A549 (cell line): Measurements from ENCODE around the gene PPP6R3. TPM values are rescaled to one million over a fixed set of nuclear protein-coding genes. Genes with fewer than 3 reads are reported as not detected.

Experiments
- ATAC-seq, 2 experiments: fragments of 200-7000 bp in 1 of 2; fragments of >200 bp in 1 of 2; cut with Nextera tagmentation in 1 of 2; cut with Tn5 transposase in 1 of 2; 3 replicates each; pipeline versions ENCODE4 v1.8.0 to v1.9.1; 2018 to 2020; ENCODE audit warnings: mild to moderate bottlenecking in 1 of 2, moderate library complexity in 1 of 2
- CTCF ChIA-PET: fragments of 300-600 bp; sonication (Branson Sonifier 250); formaldehyde crosslinking; extraction: SDS; loops from one replicate; lab custom pipeline; 2021; ENCODE audit warnings: antibody characterized with exemption, inconsistent platforms; lab: Yijun Ruan, JAX
- POLR2A ChIA-PET: fragments of 350-600 bp; formaldehyde crosslinking; extraction: SDS; loops from one replicate; lab custom pipeline; 2021; ENCODE audit warnings: antibody characterized with exemption, inconsistent platforms; lab: Yijun Ruan, JAX
- DNase-seq, 2 experiments: peaks; one replicate each; pipeline versions ENCODE4 v3.0.0 to v3.0.0-alpha.2; 2011 to 2016; ENCODE audit warnings: low read depth in 1 of 2, low spot score in 1 of 2
- FAIRE-seq: peaks from 2 replicates; lab custom pipeline; 2011; peaks lifted over from hg19 to GRCh38; lab: Jason Lieb, UNC
- H3K27ac ChIP-seq, 2 experiments: fragments of >200 bp; sonication (Bioruptor Twin); formaldehyde crosslinking; 3 replicates each; pipeline ENCODE4 v1.5.1; 2016 to 2017
- H3K4me1 ChIP-seq: fragments of >200 bp; sonication (Bioruptor Twin); formaldehyde crosslinking; 3 replicates; pipeline ENCODE4 v1.6.1; 2016
- H3K4me2 ChIP-seq: fragments of >200 bp; sonication (Bioruptor Twin); formaldehyde crosslinking; 3 replicates; pipeline ENCODE4 v1.6.1; 2016
- H3K4me3 ChIP-seq: fragments of >200 bp; sonication (Bioruptor Twin); formaldehyde crosslinking; 3 replicates; pipeline ENCODE4 v1.5.1; 2016
- H3K9me3 ChIP-seq: fragments of >200 bp; sonication (Bioruptor Twin); formaldehyde crosslinking; 3 replicates; pipeline ENCODE4 v1.6.1; 2016
- CBX8 ChIP-seq: fragments of 200-600 bp; sonication (generic); IDR thresholded peaks from 2 replicates; pipeline ENCODE4 v1.6.1; 2016
- CEBPB ChIP-seq, 2 experiments: fragments of >200 bp in 1 of 2; sonication (Bioruptor Twin) in 1 of 2; formaldehyde crosslinking in 1 of 2; IDR thresholded peaks; 2 replicates each; pipeline ENCODE4 v1.6.1; 2012 to 2016
- CHD2 ChIP-seq: fragments of 150-350 bp; IDR thresholded peaks from 2 replicates; pipeline ENCODE4 v1.6.1; 2014; ENCODE audit warnings: low read length; ENCODE audit not compliant: partially characterized antibody
- CHD4 ChIP-seq: fragments of 200-600 bp; sonication (generic); IDR thresholded peaks from 2 replicates; pipeline ENCODE4 v1.6.1; 2016; ENCODE audit warnings: antibody characterized with exemption, mild to moderate bottlenecking, borderline replicate concordance
- EHMT2 ChIP-seq: fragments of 200-600 bp; sonication (generic); IDR thresholded peaks from 2 replicates; pipeline ENCODE4 v1.6.1; 2016; ENCODE audit warnings: antibody characterized with exemption, low read depth, mild to moderate bottlenecking, moderate library complexity
- EP300 ChIP-seq, 2 experiments: fragments of >200 bp; sonication (Bioruptor Twin); formaldehyde crosslinking; IDR thresholded peaks; 2 replicates in 1 of 2; 3 replicates in 1 of 2; pipeline ENCODE4 v1.6.1; 2016 to 2017
- FOSB ChIP-seq: fragments of 250-450 bp; sonication (Bioruptor Pico); IDR thresholded peaks from 2 replicates; pipeline ENCODE4 v1.5.0; 2020; ENCODE audit warnings: mild to moderate bottlenecking, moderate library complexity
- FOSL2 ChIP-seq, 2 experiments: fragments of 450-650 bp in 1 of 2; fragments of >200 bp in 1 of 2; sonication (Bioruptor Twin) in 1 of 2; formaldehyde crosslinking; IDR thresholded peaks; 2 replicates each; pipeline versions ENCODE4 v1.5.0 to v1.6.1; 2016 to 2020; ENCODE audit warnings: mild to moderate bottlenecking in 1 of 2, moderate library complexity in 1 of 2
- GATA3 ChIP-seq: IDR thresholded peaks from 2 replicates; pipeline ENCODE4 v1.6.1; 2012; ENCODE audit warnings: borderline replicate concordance
- HDAC2 ChIP-seq: fragments of 200-600 bp; sonication (generic); IDR thresholded peaks from 2 replicates; pipeline ENCODE4 v1.6.1; 2016
- HEYL ChIP-seq: fragments of 250-450 bp; sonication (Bioruptor Pico); IDR thresholded peaks from 2 replicates; pipeline ENCODE4 v1.8.0; 2021; ENCODE audit warnings: mild to moderate bottlenecking, moderate library complexity
- HOXB13 ChIP-seq: fragments of 250-450 bp; sonication (Bioruptor Pico); IDR thresholded peaks from 2 replicates; pipeline ENCODE4 v1.5.0; 2020; ENCODE audit warnings: low read depth, mild to moderate bottlenecking, moderate library complexity
- HOXB5 ChIP-seq: fragments of 250-450 bp; sonication (Bioruptor Pico); IDR thresholded peaks from 2 replicates; pipeline ENCODE4 v1.5.0; 2020; ENCODE audit warnings: mild to moderate bottlenecking, moderate library complexity
- KDM1A ChIP-seq: fragments of 200-600 bp; sonication (generic); IDR thresholded peaks from 2 replicates; pipeline ENCODE4 v1.6.1; 2016; ENCODE audit warnings: low read depth, mild to moderate bottlenecking
- MAFK ChIP-seq: fragments of 450-650 bp; IDR thresholded peaks from 2 replicates; pipeline ENCODE4 v1.6.1; 2014; ENCODE audit not compliant: partially characterized antibody
- MYC ChIP-seq: IDR thresholded peaks from 2 replicates; pipeline ENCODE4 v1.6.1; 2012; ENCODE audit warnings: mild to moderate bottlenecking, inconsistent platforms, low read length, improper control_type of control experiment, borderline replicate concordance
- POLR2A ChIP-seq: IDR thresholded peaks from 2 replicates; pipeline ENCODE4 v1.6.1; 2012; ENCODE audit warnings: mild to moderate bottlenecking, low read length
- POLR2AphosphoS2 ChIP-seq: conservative IDR thresholded peaks from 2 replicates; pipeline ENCODE4 v1.6.1; 2012; ENCODE audit warnings: low read length, improper control_type of control experiment, inconsistent platforms
- RAD21 ChIP-seq, 2 experiments: fragments of >200 bp in 1 of 2; sonication (Bioruptor Twin) in 1 of 2; formaldehyde crosslinking in 1 of 2; IDR thresholded peaks in 1 of 2; conservative IDR thresholded peaks in 1 of 2; 2 replicates in 1 of 2; 3 replicates in 1 of 2; pipeline ENCODE4 v1.6.1; 2012 to 2018; ENCODE audit warnings: inconsistent platforms in 1 of 2
- RARB ChIP-seq: fragments of 250-450 bp; sonication (Bioruptor Pico); IDR thresholded peaks from 2 replicates; pipeline ENCODE4 v1.8.0; 2021; ENCODE audit warnings: mild to moderate bottlenecking, moderate library complexity
- RFX5 ChIP-seq: fragments of 450-650 bp; IDR thresholded peaks from 2 replicates; pipeline ENCODE4 v1.7.1; 2014; ENCODE audit warnings: antibody characterized with exemption, mild to moderate bottlenecking, moderate library complexity
- RNF2 ChIP-seq: fragments of 200-600 bp; sonication (generic); IDR thresholded peaks from 2 replicates; pipeline ENCODE4 v1.6.1; 2016; ENCODE audit warnings: low read depth, mild to moderate bottlenecking, antibody characterized with exemption, moderate library complexity, borderline replicate concordance
- SMC3 ChIP-seq: fragments of >200 bp; sonication (Bioruptor Twin); formaldehyde crosslinking; IDR thresholded peaks from 3 replicates; pipeline ENCODE4 v1.6.1; 2018; ENCODE audit warnings: inconsistent platforms
- SREBF2 ChIP-seq: fragments of 450-650 bp; IDR thresholded peaks from 2 replicates; pipeline ENCODE4 v1.6.1; 2014; ENCODE audit warnings: mild to moderate bottlenecking, moderate library complexity
- TP53 ChIP-seq: fragments of 250-450 bp; sonication (Bioruptor Pico); IDR thresholded peaks from 2 replicates; pipeline ENCODE4 v1.5.0; 2021; ENCODE audit warnings: mild to moderate bottlenecking, moderate library complexity
- ZC3H11A ChIP-seq: fragments of 450-650 bp; IDR thresholded peaks from 2 replicates; pipeline ENCODE4 v1.6.1; 2014; ENCODE audit warnings: antibody characterized with exemption, mild to moderate bottlenecking
- ZFP36 ChIP-seq: fragments of 450-650 bp; IDR thresholded peaks from 2 replicates; pipeline ENCODE4 v1.6.1; 2014; ENCODE audit warnings: borderline replicate concordance; ENCODE audit not compliant: partially characterized antibody
- ZNF302 ChIP-seq: fragments of 250-450 bp; sonication (Bioruptor Pico); IDR thresholded peaks from 2 replicates; pipeline ENCODE4 v1.9.0; 2021; ENCODE audit warnings: inconsistent platforms, mild to moderate bottlenecking, moderate library complexity
- WGBS: methylation state at CpG from one replicate; pipeline ENCODE4 v1.1.6; 2017; ENCODE audit errors: missing lambda C conversion rate; 5-methylcytosine and 5-hydroxymethylcytosine counted together
- polyA plus RNA-seq, 4 experiments: library from polyadenylated mRNA; depleted of rRNA in 3 of 4; stranded (reverse); fragments of >200 nt; fragmentation: RNase III in 1 of 4; extraction: RNeasy Plus Mini Kit Qiagen cat#74134 plus additional on column Dnase treatment in 1 of 4; gene quantifications; 2 replicates in 3 of 4; 3 replicates in 1 of 4; pipeline ENCODE4 v1.2.3, GENCODE V29; 2011 to 2017
- TF ChIP-seq, protein P1 (sequence below): fragments of >200 bp; sonication (Bioruptor Twin); formaldehyde crosslinking; IDR thresholded peaks from 3 replicates; pipeline ENCODE4 v1.5.1; 2016
- TF ChIP-seq, protein P2 (sequence below): fragments of 200-600 bp; sonication (generic); IDR thresholded peaks from 2 replicates; pipeline ENCODE4 v1.6.1; 2016; ENCODE audit warnings: antibody characterized with exemption, mild to moderate bottlenecking, moderate library complexity
- TF ChIP-seq, protein P3 (sequence below): fragments of 450-650 bp; IDR thresholded peaks from 2 replicates; pipeline ENCODE4 v1.6.1; 2014; ENCODE audit warnings: antibody characterized with exemption
- TF ChIP-seq, protein P4 (sequence below): fragments of >200 bp; sonication (Bioruptor Twin); formaldehyde crosslinking; IDR thresholded peaks from 2 replicates; pipeline ENCODE4 v1.6.1; 2016

Gene PPP6R3
- polyA plus RNA-seq, 2 of the 4 experiments (the other 2 are of a cell fraction), result 69.7 to 114 TPM

DNA sequence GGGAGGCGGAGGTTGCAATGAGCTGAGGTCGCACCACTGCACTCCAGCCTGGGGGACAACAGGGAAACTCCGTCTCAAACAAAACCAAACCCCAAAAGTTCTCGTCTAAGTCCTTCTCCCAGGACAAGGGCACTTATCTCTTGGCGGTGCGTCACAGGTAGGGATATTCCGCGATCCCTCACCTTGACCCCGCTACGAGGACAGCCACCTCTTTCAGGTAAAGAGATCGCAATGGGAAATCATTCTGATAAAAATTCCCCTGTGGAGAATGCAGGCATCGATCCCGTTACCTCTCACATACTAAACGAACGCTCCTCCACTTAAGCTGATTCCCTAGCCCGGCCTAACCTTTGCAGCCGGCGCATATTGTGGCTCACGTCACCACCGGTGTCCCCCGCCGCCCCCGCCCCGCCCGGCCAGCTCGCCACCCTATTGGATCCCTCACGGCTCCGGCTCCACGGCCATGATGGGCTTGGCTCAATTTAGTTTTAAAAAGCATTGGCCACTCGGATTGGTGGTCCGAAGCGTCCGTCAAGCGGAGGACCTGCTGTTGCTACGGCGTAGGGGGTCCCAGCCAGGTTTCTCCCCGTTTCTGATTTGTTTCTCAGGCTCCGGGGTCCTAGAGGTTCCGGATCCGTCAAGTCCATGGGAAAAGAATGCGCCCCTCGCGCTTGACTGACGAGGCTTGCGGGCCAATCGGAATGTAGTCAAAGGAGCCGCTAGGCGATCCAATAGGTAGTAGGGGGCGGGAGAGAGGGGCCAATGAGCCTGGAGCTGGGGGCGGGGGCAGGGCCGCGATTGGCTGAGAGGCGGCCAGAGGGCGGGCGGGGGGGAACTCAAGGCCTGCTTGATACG lies 439 bp upstream of the PPP6R3 start:
- ChIA-PET POLR2A (interaction anchor here (0.5 to 1.4 kb wide), 11 partner anchors 10 to 444 kb away, joined by 3 to 9 read pairs (median 4); partner anchors contain the start of genes C11orf24, IGHMBP2 and MRPL21), CTCF (interaction anchor here (1.2 to 1.5 kb wide), 3 partner anchors 11 to 207 kb away, joined by 3 to 5 read pairs (median 3); no protein-coding TSS in a partner anchor)
- Histone ChIP-seq H3K9me3 (no peaks in the 10 kb centered on the region), H3K4me3 (peak overlapping the region; percentile 86), H3K27ac (peak overlapping the region; percentile 93 to 96), H3K4me2 (peak overlapping the region; percentile 61), H3K4me1 (peaks cover 21% of the 10 kb centered on the region)
- 5% methylated on average over 34 of the region's 56 CpGs for WGBS
- FAIRE-seq (no peak), DNase-seq (peak; percentile 98), ATAC-seq (peak; percentile 87 to 91)
- TF ChIP-seq CBX8 (no peak), ZC3H11A (no peak), FOSL2 (IDR thresholded peaks at IDR 0.05) (no peak), FOSL2 (CRISPR knock-in tag; IDR thresholded peaks at IDR 0.05) (peak; percentile 18; the same call in 1 of the 2 replicates), HOXB5 (CRISPR knock-in tag) (no peak; the same call in 1 of the 2 replicates), HEYL (CRISPR knock-in tag) (no peak), GATA3 (peak; percentile 56; the same call in 1 of the 2 replicates), KDM1A (no peak), CHD2 (peak; percentile 1), SMC3 (0 out of 3 replicates have a peak, but pooled peaks have one; percentile 27), EHMT2 (no peak), MYC (no peak), MAFK (no peak), TP53 (CRISPR knock-in tag) (peak; percentile 94; the same call in 1 of the 2 replicates), HDAC2 (no peak), CEBPB (IDR thresholded peaks at IDR 0.05) (0 out of 4 replicates have a peak, but pooled peaks of 1 of the 2 experiments have one; percentile 4), RNF2 (no peak), RARB (CRISPR knock-in tag) (peak; percentile 92), POLR2A (peak; percentile 49; the same call in 1 of the 2 replicates), ZNF302 (no peak), SREBF2 (peak; percentile 86), CHD4 (no peak), POLR2AphosphoS2 (no peak), FOSB (CRISPR knock-in tag) (peak; percentile 96), ZFP36 (peak; percentile 4), RFX5 (no peak), RAD21 (conservative IDR thresholded peaks at IDR 0.05 in 1 of 2, IDR thresholded peaks at IDR 0.05 in 1 of 2) (0 out of 5 replicates have a peak, but pooled peaks of 1 of the 2 experiments have one; percentile 17), HOXB13 (CRISPR knock-in tag) (no peak), EP300 (IDR thresholded peaks at IDR 0.05) (no peak)
- TF ChIP-seq, protein P1, sequence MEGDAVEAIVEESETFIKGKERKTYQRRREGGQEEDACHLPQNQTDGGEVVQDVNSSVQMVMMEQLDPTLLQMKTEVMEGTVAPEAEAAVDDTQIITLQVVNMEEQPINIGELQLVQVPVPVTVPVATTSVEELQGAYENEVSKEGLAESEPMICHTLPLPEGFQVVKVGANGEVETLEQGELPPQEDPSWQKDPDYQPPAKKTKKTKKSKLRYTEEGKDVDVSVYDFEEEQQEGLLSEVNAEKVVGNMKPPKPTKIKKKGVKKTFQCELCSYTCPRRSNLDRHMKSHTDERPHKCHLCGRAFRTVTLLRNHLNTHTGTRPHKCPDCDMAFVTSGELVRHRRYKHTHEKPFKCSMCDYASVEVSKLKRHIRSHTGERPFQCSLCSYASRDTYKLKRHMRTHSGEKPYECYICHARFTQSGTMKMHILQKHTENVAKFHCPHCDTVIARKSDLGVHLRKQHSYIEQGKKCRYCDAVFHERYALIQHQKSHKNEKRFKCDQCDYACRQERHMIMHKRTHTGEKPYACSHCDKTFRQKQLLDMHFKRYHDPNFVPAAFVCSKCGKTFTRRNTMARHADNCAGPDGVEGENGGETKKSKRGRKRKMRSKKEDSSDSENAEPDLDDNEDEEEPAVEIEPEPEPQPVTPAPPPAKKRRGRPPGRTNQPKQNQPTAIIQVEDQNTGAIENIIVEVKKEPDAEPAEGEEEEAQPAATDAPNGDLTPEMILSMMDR, result no peak
- TF ChIP-seq, protein P2, sequence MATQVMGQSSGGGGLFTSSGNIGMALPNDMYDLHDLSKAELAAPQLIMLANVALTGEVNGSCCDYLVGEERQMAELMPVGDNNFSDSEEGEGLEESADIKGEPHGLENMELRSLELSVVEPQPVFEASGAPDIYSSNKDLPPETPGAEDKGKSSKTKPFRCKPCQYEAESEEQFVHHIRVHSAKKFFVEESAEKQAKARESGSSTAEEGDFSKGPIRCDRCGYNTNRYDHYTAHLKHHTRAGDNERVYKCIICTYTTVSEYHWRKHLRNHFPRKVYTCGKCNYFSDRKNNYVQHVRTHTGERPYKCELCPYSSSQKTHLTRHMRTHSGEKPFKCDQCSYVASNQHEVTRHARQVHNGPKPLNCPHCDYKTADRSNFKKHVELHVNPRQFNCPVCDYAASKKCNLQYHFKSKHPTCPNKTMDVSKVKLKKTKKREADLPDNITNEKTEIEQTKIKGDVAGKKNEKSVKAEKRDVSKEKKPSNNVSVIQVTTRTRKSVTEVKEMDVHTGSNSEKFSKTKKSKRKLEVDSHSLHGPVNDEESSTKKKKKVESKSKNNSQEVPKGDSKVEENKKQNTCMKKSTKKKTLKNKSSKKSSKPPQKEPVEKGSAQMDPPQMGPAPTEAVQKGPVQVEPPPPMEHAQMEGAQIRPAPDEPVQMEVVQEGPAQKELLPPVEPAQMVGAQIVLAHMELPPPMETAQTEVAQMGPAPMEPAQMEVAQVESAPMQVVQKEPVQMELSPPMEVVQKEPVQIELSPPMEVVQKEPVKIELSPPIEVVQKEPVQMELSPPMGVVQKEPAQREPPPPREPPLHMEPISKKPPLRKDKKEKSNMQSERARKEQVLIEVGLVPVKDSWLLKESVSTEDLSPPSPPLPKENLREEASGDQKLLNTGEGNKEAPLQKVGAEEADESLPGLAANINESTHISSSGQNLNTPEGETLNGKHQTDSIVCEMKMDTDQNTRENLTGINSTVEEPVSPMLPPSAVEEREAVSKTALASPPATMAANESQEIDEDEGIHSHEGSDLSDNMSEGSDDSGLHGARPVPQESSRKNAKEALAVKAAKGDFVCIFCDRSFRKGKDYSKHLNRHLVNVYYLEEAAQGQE, result no peak
- TF ChIP-seq, protein P3, sequence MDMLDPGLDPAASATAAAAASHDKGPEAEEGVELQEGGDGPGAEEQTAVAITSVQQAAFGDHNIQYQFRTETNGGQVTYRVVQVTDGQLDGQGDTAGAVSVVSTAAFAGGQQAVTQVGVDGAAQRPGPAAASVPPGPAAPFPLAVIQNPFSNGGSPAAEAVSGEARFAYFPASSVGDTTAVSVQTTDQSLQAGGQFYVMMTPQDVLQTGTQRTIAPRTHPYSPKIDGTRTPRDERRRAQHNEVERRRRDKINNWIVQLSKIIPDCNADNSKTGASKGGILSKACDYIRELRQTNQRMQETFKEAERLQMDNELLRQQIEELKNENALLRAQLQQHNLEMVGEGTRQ, result no peak
- TF ChIP-seq, protein P4, sequence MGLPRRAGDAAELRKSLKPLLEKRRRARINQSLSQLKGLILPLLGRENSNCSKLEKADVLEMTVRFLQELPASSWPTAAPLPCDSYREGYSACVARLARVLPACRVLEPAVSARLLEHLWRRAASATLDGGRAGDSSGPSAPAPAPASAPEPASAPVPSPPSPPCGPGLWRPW, result no peak
